ENCODE data around the gene CPNE2.

The CPNE2 gene

DNA sequence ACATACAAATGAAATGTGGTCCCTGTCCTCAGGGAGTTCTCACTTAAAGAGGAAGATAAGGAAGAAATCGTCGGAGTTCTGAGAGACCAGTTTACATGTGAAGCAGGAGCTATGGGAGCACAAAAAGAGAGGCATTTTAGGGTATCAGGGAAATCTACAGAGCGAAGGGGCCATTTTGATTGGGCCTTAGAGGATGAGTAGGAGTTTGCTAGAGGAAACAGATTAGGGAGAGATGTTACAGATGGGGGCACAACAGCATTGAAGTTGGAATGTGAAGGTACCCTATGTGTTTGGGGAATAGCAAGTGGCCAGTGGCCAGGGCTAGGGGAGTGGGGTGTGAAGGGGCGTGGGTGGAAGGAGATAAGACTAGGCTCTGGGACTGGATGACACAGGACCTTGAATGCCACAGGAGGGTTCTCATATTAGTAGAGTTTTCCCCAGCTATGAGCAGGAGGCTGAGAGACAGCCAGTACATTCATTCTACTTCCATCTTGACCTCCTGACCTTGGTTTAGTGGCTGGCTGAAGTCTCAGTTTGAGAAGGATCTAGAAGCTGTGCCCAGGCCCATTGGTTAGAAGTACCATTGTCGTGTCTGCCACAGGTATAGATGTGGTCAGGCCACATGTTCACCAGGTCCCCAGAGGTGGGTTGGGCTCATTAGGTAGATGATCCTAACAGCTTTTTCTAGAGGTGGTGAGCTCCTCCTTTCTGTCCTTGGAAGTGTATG lies 34.8 kb downstream of the CPNE2 start:
- DNase-seq: no peak

DNA sequence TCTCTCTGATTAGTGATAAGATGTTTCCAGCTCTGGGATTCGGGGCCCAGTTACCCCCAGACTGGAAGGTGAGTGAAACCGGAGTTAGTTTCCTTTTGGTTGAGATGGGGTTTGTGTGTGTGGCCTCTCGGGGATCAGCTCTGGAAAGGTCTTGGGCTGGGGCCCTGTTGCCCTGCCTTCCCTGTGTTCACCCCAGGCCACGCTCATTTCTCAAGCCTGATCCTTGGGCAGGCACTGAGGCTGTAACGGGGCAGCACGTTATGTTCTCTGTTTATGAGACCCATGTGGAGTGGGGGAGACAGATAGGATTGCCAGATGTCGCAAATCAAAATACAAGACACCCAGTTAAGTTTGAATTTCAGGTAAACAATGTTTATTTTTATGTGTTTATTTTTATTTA lies 35.5 kb downstream of the CPNE2 start:
- no peak for DNase-seq

DNA sequence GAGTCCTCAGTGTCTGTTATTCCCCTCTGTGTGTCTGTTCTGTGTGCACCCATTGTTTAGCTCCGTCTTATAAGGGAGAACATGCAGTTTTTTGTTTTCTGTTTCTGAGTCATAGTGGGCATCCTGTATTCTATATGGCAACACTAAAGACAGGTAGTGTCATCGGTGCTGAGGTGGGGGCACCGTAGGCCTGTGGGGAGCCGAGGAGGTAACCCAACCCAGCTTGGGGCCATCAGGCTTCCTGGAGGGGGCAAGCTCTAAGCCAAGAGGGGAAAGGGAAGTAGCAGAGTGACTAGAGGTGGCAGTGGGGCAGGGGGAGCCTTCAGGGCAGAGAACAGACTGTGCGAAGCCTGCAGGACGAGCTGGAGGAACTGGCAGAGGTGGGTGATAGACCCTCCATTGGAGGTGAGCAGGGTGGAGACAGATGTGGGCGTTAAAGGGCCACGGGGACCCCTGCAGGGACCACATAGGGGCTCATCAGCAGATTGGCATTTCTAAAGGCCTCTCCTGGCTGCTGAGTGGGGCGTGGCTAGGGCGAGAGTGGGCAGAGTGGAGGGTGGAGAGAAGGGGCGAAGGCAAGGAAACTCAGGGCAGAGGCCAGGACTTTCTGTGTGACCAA lies 36.5 kb downstream of the CPNE2 start:
- DNase-seq: no peak

DNA sequence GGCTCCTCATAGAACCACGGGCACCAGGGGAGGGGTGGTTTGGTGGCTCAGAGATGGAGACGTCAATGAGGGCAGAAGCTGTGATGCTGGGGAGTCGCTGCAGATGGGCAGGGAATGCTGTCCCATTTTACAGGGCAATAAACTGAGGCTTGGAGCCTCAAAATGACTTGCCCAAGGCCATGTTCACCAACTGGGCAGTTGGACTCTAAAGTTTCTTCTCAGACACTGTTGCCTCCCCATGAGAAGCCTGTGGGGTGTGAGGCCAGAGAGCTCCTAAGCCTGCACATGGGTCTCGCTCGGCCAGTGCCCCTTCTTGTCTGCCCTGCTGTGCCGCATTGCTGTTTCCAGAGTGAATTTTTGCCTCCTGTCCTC lies 38.6 kb downstream of the CPNE2 start:
- DNase-seq: no peak

DNA sequence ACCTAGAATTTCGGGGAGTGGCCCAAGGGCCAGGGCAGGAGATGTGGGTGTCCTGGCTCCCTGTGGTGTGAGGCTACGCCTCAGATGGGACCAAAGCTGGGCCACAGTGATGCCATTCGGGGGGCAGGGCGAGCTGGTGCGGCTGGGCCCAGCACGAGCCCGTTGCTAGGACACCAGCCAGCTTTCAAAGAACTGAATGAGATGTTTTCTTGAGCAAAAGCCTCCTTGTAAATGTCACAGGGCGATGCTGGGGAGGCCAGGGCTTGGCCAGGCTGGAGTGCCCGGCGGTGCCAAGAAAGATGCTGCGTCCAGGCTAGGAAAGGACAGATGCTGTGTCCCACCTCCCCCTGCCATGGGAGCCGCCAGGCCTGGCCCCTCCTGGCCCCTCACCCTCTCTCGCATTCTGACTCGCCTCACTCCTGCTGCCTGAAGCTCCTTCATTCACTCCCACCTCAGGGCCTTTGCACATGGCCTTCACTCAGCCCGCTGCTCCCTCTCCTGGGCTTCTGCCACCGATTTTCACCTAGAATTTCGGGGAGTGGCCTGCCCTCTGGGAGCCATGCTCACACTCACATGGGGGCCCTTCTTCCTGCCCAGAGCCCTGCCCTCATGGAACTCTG lies 39.1 kb downstream of the CPNE2 start:
- DNase-seq: no peak

DNA sequence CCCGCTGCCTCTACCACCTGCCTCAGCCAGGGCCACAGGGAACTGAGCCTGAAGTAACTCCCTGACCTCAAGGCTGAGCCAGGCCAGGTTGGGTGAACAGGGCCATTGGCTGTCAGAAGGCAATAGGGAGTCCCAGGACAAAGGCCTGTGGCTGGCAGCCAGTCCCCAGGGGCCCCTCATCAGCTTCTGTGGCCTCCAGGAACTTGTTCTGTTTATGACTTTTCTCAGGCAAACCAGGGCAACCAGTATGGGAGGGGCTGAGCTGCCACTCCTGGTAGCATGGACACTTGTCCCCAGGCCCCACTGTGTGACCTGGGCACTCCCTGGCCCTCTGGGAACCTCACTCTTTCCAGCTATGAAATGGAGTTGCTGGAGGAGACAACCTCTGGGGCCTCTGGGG lies 40.1 kb downstream of the CPNE2 start:
- no peak for DNase-seq

DNA sequence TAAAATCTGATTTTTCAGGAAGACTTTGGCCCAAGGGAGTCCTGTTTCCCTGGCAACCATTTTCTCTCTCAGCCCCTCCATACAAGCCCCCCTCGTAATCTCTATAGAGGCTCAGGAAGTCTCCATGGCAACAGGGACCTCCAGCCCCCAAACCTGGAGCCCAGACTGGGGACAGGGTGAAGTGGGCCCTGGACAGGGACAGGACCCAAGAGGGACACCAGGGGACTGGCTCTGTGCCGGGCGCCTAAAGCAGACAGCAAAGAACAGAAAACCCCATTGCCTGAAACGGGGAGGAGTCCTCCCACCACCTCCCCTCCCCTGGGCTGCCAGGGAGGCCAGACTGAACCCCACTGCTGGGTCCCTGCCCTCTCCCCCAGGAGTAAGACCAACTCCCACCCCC lies 40.6 kb downstream of the CPNE2 start:
- DNase-seq: no peak

DNA sequence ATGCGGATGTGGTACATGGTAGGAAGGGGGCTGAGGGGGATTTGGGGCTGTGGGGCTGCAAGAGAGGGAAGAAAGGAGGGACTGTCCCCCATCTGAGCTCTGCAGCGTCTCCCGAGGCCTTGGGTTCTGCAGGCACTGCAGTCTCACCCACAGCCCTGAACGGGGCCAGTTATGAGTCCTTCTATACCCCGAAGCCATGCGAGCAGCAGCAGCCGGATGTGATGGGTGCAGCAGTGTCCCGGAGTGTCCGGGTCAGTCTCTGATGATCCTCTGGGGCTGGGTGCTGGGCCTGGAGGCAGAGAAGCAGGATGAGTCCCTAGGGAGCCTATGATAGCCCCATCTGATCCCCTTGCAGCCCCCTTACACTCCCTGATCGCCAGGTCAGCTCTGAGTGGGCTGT lies 41.5 kb downstream of the CPNE2 start:
- DNase-seq: no peak

DNA sequence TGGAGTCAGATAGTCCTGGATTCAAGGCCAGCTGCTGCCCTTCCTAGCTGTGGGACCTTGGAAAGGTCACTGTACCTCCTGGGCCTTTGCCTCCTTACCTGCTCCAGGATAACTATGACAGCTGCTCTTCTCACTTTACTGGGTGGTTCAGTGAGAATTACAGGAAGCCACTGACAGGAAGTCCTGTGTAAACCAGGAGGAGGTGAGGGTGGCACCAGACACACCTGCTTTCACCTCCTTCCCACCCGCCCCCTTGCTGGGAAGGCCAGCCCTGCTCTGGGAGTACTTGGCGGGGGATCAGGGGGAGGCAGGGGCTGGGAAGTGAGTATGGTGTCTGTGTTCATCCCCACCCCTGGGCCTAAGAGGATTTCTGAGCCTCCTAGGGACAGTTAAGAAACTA lies 42.6 kb downstream of the CPNE2 start:
- DNase-seq: no peak

DNA sequence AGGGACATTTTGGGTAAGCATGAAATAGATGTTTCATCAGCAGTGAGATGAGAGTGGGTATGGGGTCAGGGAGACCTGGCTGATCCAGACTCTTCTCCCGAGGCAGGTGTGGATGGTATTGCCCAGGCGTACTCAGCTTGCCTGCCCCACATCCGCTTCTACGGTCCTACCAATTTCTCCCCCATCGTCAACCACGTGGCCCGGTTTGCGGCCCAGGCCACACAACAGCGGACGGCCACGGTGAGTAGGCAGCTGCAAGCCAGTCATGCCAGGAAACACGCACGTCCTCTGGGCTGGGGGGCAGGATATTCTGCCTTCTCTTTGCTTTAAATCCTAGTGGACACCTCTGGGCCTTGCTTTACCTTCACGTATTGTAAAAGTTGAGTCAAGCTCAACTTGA lies 44.7 kb downstream of the CPNE2 start:
- no peak for DNase-seq

DNA sequence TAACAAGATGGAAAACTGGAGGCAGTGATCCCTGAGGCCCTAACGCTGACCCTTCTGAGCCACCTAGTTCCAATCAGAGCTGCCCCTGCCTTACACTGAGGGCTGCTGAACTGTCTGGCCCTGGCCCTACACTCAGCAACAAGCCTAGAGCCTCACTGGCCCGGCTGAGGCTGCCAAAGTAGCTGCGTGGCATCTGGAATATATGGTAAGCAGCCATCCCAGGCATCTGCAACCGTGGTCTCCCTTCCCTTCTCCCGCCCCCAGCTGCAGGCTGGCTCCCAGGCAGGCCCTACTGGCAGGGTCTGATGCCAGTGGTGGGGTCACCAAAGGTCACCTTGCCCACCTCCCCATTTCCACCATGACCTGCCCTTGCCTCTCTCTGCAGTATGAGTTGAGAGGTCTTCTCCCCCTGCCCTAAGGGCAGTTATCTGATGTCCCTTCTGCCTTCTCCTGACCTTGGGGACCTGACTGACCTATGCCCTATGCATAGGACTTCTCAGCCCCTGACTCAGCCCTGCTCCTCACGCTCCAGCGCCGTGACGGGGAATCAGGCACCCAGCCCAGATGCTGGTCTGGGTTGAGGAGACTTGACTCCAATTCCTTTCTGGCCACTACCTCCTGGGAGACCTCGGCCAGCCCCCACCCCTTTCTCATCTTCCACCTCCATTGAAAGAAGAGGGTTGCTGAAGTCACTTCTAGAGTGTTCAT lies 45.3 kb downstream of the CPNE2 start:
- no peak for DNase-seq

DNA sequence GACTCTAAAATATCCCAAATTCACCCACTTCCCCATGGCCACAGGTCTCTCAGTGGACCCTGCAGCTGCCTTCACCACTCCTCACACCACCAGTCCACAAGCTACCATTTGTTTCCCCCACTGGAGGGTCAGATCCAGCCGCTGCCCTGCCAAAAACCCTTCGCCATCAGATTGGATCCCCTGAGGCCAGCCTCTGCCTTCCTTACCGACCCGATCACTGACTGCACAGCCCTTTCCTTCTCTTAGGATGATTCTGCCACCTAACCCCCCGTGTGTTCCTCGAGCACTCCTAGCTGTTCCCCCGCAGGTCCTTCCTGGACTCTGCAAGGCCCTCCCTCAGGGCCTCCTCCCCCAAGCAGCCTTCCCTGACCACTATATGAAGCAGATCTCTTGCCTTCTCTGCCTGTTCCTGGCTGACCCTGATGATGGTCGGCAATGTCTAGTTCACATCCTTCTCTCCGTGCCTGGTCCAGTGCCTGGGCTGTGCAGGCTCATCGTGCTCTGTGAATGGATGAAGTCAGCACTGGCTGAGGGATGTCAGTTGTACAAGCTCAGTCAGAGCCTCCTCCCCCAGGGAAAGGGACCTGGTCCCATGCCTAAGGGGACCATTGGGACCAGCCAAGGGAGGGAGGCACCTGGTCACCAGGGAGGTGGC lies 46.0 kb downstream of the CPNE2 start:
- DNase-seq: no peak

DNA sequence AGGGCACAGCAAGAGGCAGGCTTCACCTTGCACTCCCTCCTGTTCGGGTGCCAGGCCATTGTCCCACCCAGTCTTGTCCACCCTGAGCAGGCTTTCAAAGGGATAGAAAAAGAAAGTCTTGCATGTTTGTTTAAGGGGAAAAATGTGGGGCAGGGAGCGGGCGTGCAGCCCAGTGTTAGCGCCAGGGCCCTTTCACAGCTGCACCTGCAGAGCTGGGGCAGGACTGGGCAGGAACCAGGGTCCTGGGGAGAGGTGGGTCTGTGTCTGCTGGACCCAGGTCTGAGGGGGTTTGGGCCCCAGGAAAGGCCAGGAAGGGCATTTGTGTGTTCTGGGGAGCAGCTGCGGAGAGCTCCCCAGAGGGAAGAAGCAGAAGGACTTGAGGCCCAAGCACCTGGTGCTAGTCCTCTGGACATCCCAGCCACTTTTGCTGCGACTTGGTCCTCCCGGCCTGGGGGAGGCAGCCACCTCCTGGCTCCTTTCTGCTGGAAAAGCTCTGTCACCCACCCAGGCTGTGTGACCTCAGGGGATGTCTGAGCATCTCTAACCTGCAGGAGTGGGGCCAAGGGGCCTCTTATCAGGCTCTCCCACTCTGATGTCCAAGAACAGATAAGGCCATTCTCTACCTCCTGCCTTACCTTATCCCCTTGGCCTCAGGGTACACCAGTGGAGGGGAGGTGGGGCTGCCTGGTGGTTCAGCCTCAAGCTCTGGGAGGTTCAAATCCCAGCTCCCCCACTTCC lies 48.7 kb downstream of the CPNE2 start:
- DNase-seq: no peak

DNA sequence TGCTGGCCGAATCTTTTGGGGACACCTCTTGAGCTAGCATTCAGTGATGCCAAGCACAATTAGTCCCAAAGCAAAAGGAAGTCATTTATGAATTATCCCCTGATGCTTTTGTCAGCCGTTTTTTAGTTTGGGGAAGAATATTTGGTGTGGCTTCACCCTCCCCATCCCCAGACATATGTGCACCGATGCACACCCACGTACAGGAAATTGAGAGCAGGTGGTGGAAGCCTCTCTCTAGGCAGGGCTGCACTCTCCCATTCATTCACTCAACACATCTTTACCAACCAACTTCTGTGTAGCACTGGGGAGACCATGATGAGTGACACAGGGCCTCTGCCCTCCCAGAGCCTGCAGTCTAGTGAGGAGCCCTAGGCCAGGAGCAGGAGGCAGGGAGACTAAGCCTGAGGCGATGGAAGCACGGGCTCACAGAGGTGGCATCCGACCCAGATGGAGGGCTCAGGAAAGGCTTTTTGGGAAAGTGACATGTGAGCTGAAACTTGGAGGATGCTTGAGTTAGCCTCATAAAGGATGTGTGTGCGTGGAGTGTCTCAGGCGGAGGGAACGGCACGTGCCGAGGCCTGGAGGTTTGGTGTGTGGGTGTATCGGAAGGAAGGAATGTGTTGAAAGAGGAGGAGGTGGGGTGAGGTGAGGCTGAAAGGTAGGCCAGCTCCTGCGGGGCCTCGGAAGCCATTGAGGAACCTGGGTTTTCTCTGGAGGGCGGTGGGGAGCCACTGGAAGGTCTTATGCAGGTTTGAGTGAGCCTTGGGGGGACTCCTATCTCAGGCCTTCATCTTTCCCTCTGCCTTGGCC lies 49.6 kb downstream of the CPNE2 start:
- DNase-seq: peak; percentile 20

DNA sequence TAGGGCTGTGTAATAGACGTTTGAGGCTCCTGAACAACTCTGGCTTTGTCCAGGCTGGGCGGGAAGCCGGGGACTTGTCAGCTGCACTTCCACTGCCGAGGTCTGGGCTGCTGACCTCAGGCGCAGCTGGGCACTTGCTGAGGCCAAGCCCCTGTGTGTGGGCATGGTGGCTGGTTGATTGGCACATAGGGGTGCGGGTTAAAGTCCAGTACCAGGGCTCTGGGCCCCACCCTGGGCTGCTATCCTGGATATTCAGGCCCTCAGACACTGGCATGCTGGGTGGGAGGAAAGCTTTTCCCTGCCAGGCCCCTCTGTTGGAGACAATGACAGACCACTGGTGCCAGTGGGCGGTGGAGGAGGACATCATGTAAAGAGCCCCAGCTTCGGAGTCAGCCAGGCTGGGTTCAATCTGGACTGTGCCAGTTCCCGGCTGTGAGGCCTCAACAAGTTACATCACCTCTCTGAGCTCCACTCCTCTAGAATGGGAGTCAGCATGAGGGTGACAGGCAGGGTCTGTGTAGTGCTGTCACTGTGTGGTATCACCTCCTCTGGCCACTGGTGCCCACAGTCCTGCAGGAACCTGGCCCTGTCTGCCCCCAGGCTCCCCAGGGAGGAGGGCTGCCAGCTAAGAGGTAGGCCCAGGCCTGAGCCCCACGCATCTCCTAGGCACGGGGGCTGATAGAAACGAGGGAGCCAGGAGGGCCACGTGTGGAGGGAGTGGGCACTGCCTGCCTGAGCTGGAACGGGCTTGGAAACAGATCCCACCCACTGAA lies 51.0 kb downstream of the CPNE2 start:
- no peak for DNase-seq

DNA sequence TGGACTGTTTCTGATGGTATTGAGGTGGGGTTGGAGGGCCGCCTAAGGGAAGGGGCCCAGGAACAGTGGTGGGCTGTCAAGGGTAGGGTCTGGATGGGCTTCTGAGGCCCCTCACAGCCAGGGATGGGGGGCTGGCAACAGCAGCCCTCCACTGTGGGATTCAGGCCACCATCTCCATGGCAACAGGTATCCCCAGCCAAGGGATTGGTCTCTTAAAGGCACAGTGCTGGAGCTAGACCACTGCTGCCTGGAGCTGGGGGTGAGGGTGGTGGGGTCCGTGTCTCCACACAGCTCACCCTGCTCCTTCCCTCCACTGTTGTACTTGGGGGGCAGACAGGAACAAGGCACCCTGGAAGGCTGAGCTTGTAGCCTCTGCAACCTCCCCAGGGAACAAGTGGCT lies 51.6 kb downstream of the CPNE2 start:
- DNase-seq: no peak

DNA sequence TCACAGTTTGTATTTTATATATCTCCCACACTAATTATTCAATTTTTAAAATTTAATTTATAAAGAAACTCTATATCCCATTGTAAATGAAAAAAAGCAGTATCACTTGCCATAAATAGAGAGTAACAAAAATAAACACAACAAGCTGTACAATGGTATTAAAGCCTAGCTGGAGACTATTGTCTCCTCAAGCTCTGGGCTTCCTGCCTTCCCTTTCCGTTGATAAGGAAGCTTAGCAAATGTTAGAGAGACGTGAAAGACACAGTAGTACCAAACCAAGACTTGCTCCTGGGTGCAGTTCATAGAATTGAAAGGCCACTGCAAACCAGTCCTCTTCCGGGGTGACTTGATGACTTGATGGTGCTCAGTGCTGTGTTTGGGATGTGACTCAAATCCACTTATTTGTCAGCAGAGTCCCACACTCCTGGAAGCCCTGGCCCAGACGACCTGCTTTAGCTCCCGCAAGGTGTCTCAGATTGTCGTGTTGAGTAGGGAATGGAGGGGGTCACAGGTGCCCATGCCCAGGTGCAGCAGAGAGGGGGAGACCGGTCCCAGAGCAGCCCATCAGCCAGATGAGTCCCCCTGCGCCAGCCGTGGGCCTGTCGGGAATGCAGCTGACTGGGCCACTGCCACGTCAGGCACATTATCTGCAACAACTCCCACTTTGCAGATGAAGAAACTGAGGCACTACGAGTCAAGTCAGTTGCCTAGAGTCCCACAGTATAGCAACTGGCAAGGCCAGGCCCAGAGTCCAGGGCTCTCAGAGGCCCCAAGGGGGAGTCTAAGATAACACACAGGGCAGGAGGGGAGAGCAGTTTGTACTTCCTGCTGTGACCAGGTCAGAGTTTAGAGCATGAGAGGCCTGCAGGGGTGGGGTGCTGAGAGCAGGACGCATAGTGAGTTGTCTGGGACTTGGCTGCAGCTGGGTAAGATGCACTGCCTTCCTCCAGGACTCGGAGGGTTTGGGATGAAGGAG lies 53.0 kb downstream of the CPNE2 start:
- DNase-seq: no peak

DNA sequence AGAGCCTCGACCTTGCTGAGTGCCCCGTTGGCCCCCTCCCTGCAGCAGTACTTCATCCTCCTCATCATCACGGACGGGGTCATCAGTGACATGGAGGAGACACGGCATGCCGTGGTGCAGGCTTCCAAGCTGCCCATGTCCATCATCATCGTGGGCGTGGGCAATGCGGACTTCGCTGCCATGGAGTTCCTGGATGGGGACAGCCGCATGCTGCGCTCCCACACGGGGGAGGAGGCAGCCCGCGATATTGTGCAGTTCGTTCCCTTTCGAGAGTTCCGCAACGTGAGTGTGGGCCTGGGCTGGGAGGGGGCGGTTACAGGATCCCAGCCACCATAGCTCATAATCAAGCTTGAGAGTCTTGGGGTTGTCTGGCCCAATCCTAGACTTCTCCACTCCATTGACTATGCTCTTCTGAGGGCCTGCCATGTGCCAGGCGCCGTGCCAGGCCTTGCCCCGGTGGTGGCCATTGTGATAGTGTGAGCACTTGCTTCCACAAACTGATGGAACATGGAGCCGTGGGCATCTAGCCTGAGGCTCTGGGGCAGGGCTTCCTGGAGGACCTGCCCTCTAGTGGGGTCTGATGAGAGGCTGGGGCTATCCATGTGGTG lies 53.8 kb downstream of the CPNE2 start:
- no peak for DNase-seq

DNA sequence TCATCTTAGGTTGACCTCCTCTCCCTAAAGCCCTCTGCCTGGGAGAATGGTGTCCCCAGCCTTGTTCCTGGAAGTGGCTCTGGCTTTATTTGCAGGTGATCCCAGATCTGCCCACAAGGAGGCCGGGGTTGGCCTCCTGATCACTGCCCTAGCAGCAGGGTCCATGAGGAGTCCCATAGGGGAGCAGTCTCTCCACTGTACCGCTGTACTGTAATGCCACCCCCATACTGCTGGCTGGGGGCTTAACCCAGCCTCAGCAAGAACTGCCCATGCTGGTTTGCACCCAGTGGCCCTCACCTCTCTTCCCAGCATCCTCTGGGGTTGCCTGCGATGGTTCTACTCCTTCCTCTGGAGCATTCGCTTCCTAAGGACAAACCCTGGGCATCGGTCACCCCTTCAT lies 54.4 kb downstream of the CPNE2 start:
- no peak for DNase-seq
